GM12878 (cell line): Measurements from ENCODE around the gene RPS2. TPM values are rescaled to one million over a fixed set of nuclear protein-coding genes. Genes with fewer than 3 reads are reported as not detected.

ENCODE experiments used
- ATAC-seq: fragments of 200-7000 bp; cut with Tn5 transposase; 3 replicates; pipeline ENCODE4 v1.9.1; 2020; ENCODE audit warnings: mild to moderate bottlenecking, moderate library complexity
- BruUV-seq: library from RNA; stranded (reverse); fragments of 400-500 nt; replicated peaks from 2 replicates; lab custom pipeline; 2021; lab: Mats Ljungman, UMichigan
- CTCF ChIA-PET: fragments of 300-600 bp; sonication (Branson Sonifier 250); formaldehyde crosslinking; extraction: SDS; loops from one replicate; lab custom pipeline; 2021; ENCODE audit warnings: inconsistent platforms; lab: Yijun Ruan, JAX
- POLR2A ChIA-PET: fragments of 350-600 bp; formaldehyde crosslinking; extraction: SDS; loops from one replicate; lab custom pipeline; 2021; ENCODE audit warnings: inconsistent platforms; lab: Charles Lee
- RAD21 ChIA-PET: fragments of 300-600 bp; sonication (Branson Sonifier 250); formaldehyde crosslinking; loops from one replicate; lab custom pipeline; 2023; ENCODE audit warnings: antibody characterized with exemption; ENCODE audit not compliant: unreplicated experiment; lab: Charles Lee
- SMC1A ChIA-PET: fragments of 300-600 bp; sonication (Branson Sonifier 250); formaldehyde crosslinking; loops from one replicate; lab custom pipeline; 2023; ENCODE audit not compliant: unreplicated experiment, uncharacterized antibody; lab: Charles Lee
- DNase-seq: peaks from one replicate; pipeline ENCODE4 v3.0.0-alpha.2; 2011; ENCODE audit warnings: low read depth, low spot score
- FAIRE-seq: peaks from 3 replicates; lab custom pipeline; 2011; peaks lifted over from hg19 to GRCh38; lab: Jason Lieb, UNC
- H2AFZ ChIP-seq: 2 replicates; pipeline ENCODE4 v1.6.0; 2011; ENCODE audit warnings: low read depth, low read length, control low read depth; ENCODE audit not compliant: control insufficient read depth
- H3K27ac ChIP-seq: 2 replicates; pipeline ENCODE4 v1.5.1; 2011; ENCODE audit warnings: control low read depth; ENCODE audit not compliant: control insufficient read depth, insufficient read depth
- H3K27me3 ChIP-seq, 2 experiments: replicated peaks in 1 of 2; 2 replicates each; pipeline versions ENCODE4 v1.6.0 to v1.6.1; 2011; ENCODE audit warnings: low read length in 1 of 2; ENCODE audit not compliant: control insufficient read depth in 2 of 2, insufficient read depth in 2 of 2
- H3K36me3 ChIP-seq, 2 experiments: 2 replicates each; pipeline ENCODE4 v1.5.1; 2011; ENCODE audit warnings: low read length in 1 of 2; ENCODE audit not compliant: control insufficient read depth in 2 of 2, insufficient read depth in 2 of 2
- H3K4me1 ChIP-seq: 2 replicates; pipeline ENCODE4 v1.6.1; 2011; ENCODE audit warnings: mild to moderate bottlenecking, low read length, moderate library complexity, mixed read lengths; ENCODE audit not compliant: control insufficient read depth, insufficient read depth
- H3K4me2 ChIP-seq: 2 replicates; pipeline ENCODE4 v1.6.0; 2011; ENCODE audit warnings: control low read depth; ENCODE audit not compliant: control insufficient read depth, insufficient read depth
- H3K4me3 ChIP-seq: fragments of 200-600 bp; sonication (generic); 2 replicates; pipeline ENCODE4 v1.5.1; 2016
- H3K79me2 ChIP-seq: 2 replicates; pipeline ENCODE4 v1.6.0; 2011; ENCODE audit warnings: low read length; ENCODE audit not compliant: control insufficient read depth, insufficient read depth
- H3K9ac ChIP-seq: 2 replicates; pipeline ENCODE4 v1.8.0; 2011; ENCODE audit warnings: low read length, control low read depth, mixed read lengths; ENCODE audit not compliant: control insufficient read depth, insufficient read depth
- H3K9me3 ChIP-seq: replicated peaks from 3 replicates; pipeline ENCODE4 v1.5.1; 2011; ENCODE audit warnings: mild to moderate bottlenecking, low read length; ENCODE audit not compliant: control insufficient read depth, insufficient read depth
- H4K20me1 ChIP-seq: 2 replicates; pipeline ENCODE4 v1.6.0; 2011; ENCODE audit not compliant: control insufficient read depth, insufficient read depth
- BHLHE40 ChIP-seq, 2 experiments: fragments of 450-650 bp in 1 of 2; IDR thresholded peaks; 2 replicates each; pipeline ENCODE4 v1.6.1; 2011 to 2017; ENCODE audit warnings: low read depth in 2 of 2, borderline replicate concordance in 1 of 2, improper control_type of control experiment in 1 of 2, low read length in 1 of 2, mild to moderate bottlenecking in 1 of 2
- E4F1 ChIP-seq: fragments of 450-650 bp; IDR thresholded peaks from 2 replicates; pipeline ENCODE4 v1.6.1; 2018; ENCODE audit warnings: borderline replicate concordance, mild to moderate bottlenecking; ENCODE audit not compliant: partially characterized antibody
- JUND ChIP-seq: IDR thresholded peaks from 2 replicates; pipeline ENCODE4 v1.6.1; 2012; ENCODE audit warnings: low read depth, mild to moderate bottlenecking, low read length, improper control_type of control experiment, moderate library complexity
- KLF5 ChIP-seq: fragments of 450-650 bp; IDR thresholded peaks from 2 replicates; pipeline ENCODE4 v1.6.1; 2014; ENCODE audit warnings: mild to moderate bottlenecking; ENCODE audit not compliant: partially characterized antibody
- MEF2A ChIP-seq: IDR thresholded peaks from 2 replicates; pipeline ENCODE4 v1.6.1; 2011; ENCODE audit warnings: low read depth, mild to moderate bottlenecking, low read length, moderate library complexity; ENCODE audit not compliant: insufficient read depth
- MYC ChIP-seq: IDR thresholded peaks from 2 replicates; pipeline ENCODE4 v1.6.1; 2011; ENCODE audit warnings: mild to moderate bottlenecking, low read length, moderate library complexity, inconsistent platforms; ENCODE audit not compliant: insufficient read depth, insufficient replicate concordance, insufficient read length, severe bottlenecking
- NBN ChIP-seq: fragments of 450-650 bp; IDR thresholded peaks from 2 replicates; pipeline ENCODE4 v1.6.1; 2016
- NFXL1 ChIP-seq: fragments of 450-650 bp; IDR thresholded peaks from 2 replicates; pipeline ENCODE4 v1.6.1; 2017; ENCODE audit warnings: antibody characterized with exemption, mild to moderate bottlenecking, borderline replicate concordance
- NFYB ChIP-seq: IDR thresholded peaks from 2 replicates; pipeline ENCODE4 v1.6.1; 2011; ENCODE audit warnings: low read depth, mild to moderate bottlenecking, low read length, improper control_type of control experiment, moderate library complexity; ENCODE audit not compliant: insufficient read depth
- NR2F1 ChIP-seq: fragments of 450-650 bp; conservative IDR thresholded peaks from 2 replicates; pipeline ENCODE4 v1.6.1; 2017; ENCODE audit warnings: mild to moderate bottlenecking
- POLR2AphosphoS2 ChIP-seq: IDR thresholded peaks from 2 replicates; pipeline ENCODE4 v1.6.1; 2011; ENCODE audit warnings: low read depth, mild to moderate bottlenecking, low read length, improper control_type of control experiment, moderate library complexity
- RBBP5 ChIP-seq: fragments of 200-600 bp; sonication (generic); conservative IDR thresholded peaks from 2 replicates; pipeline ENCODE4 v1.6.1; 2016
- RELB ChIP-seq: fragments of 450-650 bp; IDR thresholded peaks from 2 replicates; pipeline ENCODE4 v1.6.1; 2017; ENCODE audit warnings: low read depth, mild to moderate bottlenecking, moderate library complexity
- RUNX3 ChIP-seq: IDR thresholded peaks from 2 replicates; pipeline ENCODE4 v1.6.1; 2012; ENCODE audit warnings: low read length, inconsistent platforms
- SRF ChIP-seq, 2 experiments: IDR thresholded peaks; 2 replicates each; pipeline ENCODE4 v1.6.1; 2011; ENCODE audit warnings: low read depth in 2 of 2, low read length in 2 of 2, mild to moderate bottlenecking in 1 of 2, moderate library complexity in 1 of 2
- TAF1 ChIP-seq: IDR thresholded peaks from 2 replicates; pipeline ENCODE4 v1.6.1; 2011; ENCODE audit warnings: mild to moderate bottlenecking, low read depth, low read length, borderline replicate concordance
- TARDBP ChIP-seq: IDR thresholded peaks from 2 replicates; pipeline ENCODE4 v1.6.1; 2016; ENCODE audit warnings: borderline replicate concordance
- TCF7 ChIP-seq: IDR thresholded peaks from 2 replicates; pipeline ENCODE4 v1.6.1; 2014; ENCODE audit warnings: antibody characterized with exemption, borderline replicate concordance
- USF1 ChIP-seq: IDR thresholded peaks from 2 replicates; pipeline ENCODE4 v1.6.1; 2011; ENCODE audit warnings: borderline replicate concordance, low read depth, mild to moderate bottlenecking, moderate library complexity, mixed read lengths, low read length; ENCODE audit not compliant: insufficient read depth; ENCODE audit errors: extremely low read length
- ZNF24 ChIP-seq: fragments of 450-650 bp; IDR thresholded peaks from 2 replicates; pipeline ENCODE4 v1.6.1; 2017; ENCODE audit warnings: antibody characterized with exemption, mild to moderate bottlenecking
- WGBS: methylation state at CpG from one replicate; pipeline ENCODE4 v1.1.6; 2016; ENCODE audit warnings: low lambda C conversion rate; ENCODE audit not compliant: insufficient replicate concordance, insufficient coverage; ENCODE audit errors: missing lambda C conversion rate; 5-methylcytosine and 5-hydroxymethylcytosine counted together
- in situ Hi-C: fragments of 300-500 bp; cut with MboI; formaldehyde crosslinking; loops from 9 replicates; pipeline ENCODE4 v1.14.3; 2018; ENCODE audit warnings: mixed read lengths
- intact Hi-C: fragments of 100-400 bp; cut with micrococcal nuclease; formaldehyde crosslinking; loops from one replicate; pipeline ENCODE4 v1.14.2; 2022; ENCODE audit not compliant: unreplicated experiment
- polyA plus RNA-seq, 11 experiments: library from polyadenylated mRNA; depleted of rRNA in 4 of 11; unstranded in 6 of 11; stranded (reverse) in 5 of 11; fragments of >200 nt; fragmentation: Nextera tagmentation in 4 of 11; fragmentation: Illumina TruSeq in 1 of 11; extraction: Ambion mirVana in 4 of 11; extraction: Trizol in 1 of 11; gene quantifications; 1 replicate in 1 of 11; 2 replicates in 10 of 11; pipeline versions ENCODE4 v1.2.1 to v1.2.3, GENCODE V29; 2011 to 2016; ENCODE audit warnings: inconsistent platforms in 2 of 11, missing spikeins in 2 of 11, low read depth in 1 of 11
- total RNA-seq, 4 experiments: library from RNA; depleted of rRNA in 3 of 4; stranded (reverse); fragments of >200 nt in 3 of 4; fragmentation: Illumina TruSeq in 1 of 4; extraction: Trizol in 1 of 4; gene quantifications; 2 replicates each; pipeline versions ENCODE4 v1.2.1 to v1.2.3, GENCODE V29; 2013 to 2021

The RPS2 gene
- total and polyA plus RNA-seq, 10 of the 15 experiments (the other 5 are each of a cell fraction or from before 2014, with no cell fraction given), result 1,295 to 7,121 (median 3,933) TPM

GRCh38 chr16:1991135-1991551 is 26.5 kb upstream of the RPS2 start:
- CTCF ChIA-PET, result interaction anchor here (0.9 to 6.5 kb wide), 4 partner anchors 9 to 27 kb away, joined by 3 to 54 read pairs (median 4); partner anchors contain the start of genes NOXO1, RNF151 and RPS2
- Histone ChIP-seq H3K79me2 (no peaks in the 10 kb centered on the region), H3K27ac (peak overlapping the region; percentile 27; the same call in 1 of the 2 replicates), H3K36me3 (peaks cover 2 to 5% of the 10 kb centered on the region in 2 experiments; a peak in 3 of 4 replicates), H3K4me1 (peaks cover 27% of the 10 kb centered on the region), H3K4me2 (peak overlapping the region; percentile 98), H3K9ac (peak overlapping the region; percentile 36), H3K27me3 (no peaks in the 10 kb centered on the region), H3K4me3 (peak overlapping the region; percentile 65), H3K9me3 (peaks cover 1% of the 10 kb centered on the region; the same call in 1 of the 3 replicates), H2AFZ (peak overlapping the region; percentile 13), H4K20me1 (no peaks in the 10 kb centered on the region)
- POLR2A ChIA-PET, result interaction anchor here (0.6 to 3.3 kb wide), 8 partner anchors 10 to 314 kb away, joined by 3 to 18 read pairs (median 10); partner anchors contain the start of genes NOXO1, RNF151, RPS2 and TBL3
- FAIRE-seq (peak; percentile 90), DNase-seq (peak; percentile 71), ATAC-seq (peak; percentile 82)
- under 1% methylated on average over 18 of the region's 18 CpGs for WGBS
- SMC1A ChIA-PET, result no interaction called here
- no TSS peak for BruUV-seq
- intact Hi-C loops (no loop called here), in situ Hi-C loops (no loop called here)
- RAD21 ChIA-PET, result interaction anchor here (0.8 to 1.9 kb wide), 6 partner anchors 10 to 149 kb away, joined by 3 to 12 read pairs (median 3); partner anchors contain the start of genes NOXO1 and RPS2
- TF ChIP-seq POLR2AphosphoS2 (no peak), MYC (no peak), TARDBP (no peak), JUND (no peak), KLF5 (no peak), BHLHE40 (IDR thresholded peaks at IDR 0.05; ENCODE audit: borderline replicate concordance in 1 of 2, low read depth in 2 of 2, low read length in 1 of 2) (peak; percentile 96 to 97), RUNX3 (peak; percentile 83), NR2F1 (peak; percentile 99), TCF7 (no peak), ZNF24 (no peak), RBBP5 (no peak), SRF (IDR thresholded peaks at IDR 0.05; ENCODE audit: low read depth in 2 of 2, low read length in 2 of 2) (no peak), RELB (0 out of 2 replicates have a peak, but pooled peaks have one; percentile 0), NFXL1 (no peak), USF1 (peak; percentile 85), MEF2A (no peak), NBN (peak; percentile 15; the same call in 1 of the 2 replicates), E4F1 (no peak), TAF1 (0 out of 2 replicates have a peak, but pooled peaks have one; percentile 23), NFYB (no peak)
